NCI-H1105 treated with DMSO at 0.1 percent for 48 hours (cell line): ENCODE data around the gene RNF31.
"Not testable (repeated sequence)": the region's sequence is repeated elsewhere in the genome, so short reads cannot be mapped to it uniquely, and the experiment has no call there.

Experiments used
- DNase-seq: peaks from one replicate; lab custom pipeline; 2025; lab: John Stamatoyannopoulos, UW

Gene RNF31

GRCh38 chr14:24146978-24147760 lies at the start of gene RNF31:
TSS of gene RNF31 (plus strand) at chr14:24147498. CDS start at chr14:24147699, 201 bp downstream.
- DNase-seq = peak; percentile 98

DNA sequence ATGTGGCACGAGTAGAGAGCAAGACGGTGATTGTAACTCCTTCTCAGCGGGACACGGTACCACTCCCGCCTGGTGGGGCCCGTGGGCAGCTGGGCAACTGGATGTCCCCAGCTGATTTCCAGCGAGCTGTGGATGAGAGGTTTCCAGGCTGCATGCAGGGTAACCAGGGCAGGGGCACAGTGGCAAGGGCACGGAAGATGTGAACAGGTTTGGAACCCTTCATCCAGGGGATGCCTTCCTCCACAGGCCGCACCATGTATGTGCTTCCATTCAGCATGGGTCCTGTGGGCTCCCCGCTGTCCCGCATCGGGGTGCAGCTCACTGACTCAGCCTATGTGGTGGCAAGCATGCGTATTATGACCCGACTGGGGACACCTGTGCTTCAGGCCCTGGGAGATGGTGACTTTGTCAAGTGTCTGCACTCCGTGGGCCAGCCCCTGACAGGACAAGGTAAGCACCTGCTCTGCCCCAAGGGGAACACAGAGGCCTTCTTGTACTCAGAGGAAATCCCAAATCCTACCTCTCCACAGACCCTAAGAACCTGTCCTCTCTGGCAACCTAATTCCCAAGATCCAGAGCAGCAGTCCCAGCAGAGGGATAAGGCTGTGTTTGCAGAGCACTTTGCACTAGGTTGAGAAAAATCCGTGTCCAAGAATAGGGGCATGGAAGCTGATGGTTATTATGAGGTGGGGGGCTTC lies 48.9 kb upstream of the RNF31 start:
- DNase-seq = no peak

GRCh38 chr14:24098927-24099813 lies 48.1 kb upstream of the RNF31 start:
- no peak for DNase-seq

DNA sequence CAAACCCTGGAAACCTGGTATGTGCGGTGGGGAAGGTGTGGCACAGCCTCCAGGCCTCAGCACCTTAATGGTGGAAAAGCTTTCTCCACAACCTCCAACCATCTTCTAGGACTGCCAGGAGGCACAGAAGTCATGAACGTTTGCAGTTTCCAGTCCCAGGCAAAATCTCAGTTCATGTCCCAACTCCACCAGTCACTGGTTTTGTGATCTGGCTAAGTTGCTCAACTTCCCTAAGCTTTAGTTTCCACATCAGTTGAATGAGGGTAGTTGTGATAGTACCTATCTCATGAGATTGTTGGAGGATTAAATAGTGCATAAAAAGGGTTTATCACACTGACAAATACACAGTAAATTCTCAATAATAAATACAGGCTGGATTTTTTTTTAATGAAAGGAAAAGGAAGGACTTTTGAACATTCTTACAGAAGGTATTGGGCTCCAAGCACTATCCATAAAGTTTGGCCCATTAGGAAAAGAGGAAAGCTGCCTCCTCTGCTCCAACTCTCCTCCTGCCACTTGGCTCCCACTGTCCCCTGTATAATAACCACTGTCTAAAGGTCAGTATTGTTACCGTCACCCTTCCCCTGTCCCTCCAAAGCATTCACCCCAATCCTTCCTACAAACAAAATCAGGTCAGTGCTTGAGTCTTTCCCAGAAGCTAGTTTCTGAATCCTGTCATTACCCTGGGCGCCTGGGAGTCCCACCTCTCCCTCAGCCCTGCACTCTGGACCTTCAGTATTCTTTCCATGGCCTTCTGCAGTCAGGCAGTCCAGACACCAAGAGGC lies 46.9 kb upstream of the RNF31 start:
- DNase-seq = no peak

GRCh38 chr14:24100982-24101494 lies 46.3 kb upstream of the RNF31 start:
- no peak for DNase-seq

- DNase-seq = no peak
Observed at GRCh38 chr14:24102357-24103048, 44.8 kb upstream of the RNF31 start.

DNA sequence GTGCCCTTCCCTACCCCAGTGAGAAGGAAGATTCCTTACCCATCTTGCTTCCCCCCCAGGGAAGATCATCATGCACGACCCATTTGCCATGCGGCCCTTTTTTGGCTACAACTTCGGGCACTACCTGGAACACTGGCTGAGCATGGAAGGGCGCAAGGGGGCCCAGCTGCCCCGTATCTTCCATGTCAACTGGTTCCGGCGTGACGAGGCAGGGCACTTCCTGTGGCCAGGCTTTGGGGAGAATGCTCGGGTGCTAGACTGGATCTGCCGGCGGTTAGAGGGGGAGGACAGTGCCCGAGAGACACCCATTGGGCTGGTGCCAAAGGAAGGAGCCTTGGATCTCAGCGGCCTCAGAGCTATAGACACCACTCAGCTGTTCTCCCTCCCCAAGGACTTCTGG lies 43.8 kb upstream of the RNF31 start:
- DNase-seq = no peak

- not testable (repeated sequence) for DNase-seq
Observed at GRCh38 chr14:24105609-24106239, 41.6 kb upstream of the RNF31 start.

- DNase-seq = no peak
Observed at GRCh38 chr14:24106672-24107271, 40.5 kb upstream of the RNF31 start.

GRCh38 chr14:24108336-24108874 lies 38.9 kb upstream of the RNF31 start:
- no peak for DNase-seq

DNA sequence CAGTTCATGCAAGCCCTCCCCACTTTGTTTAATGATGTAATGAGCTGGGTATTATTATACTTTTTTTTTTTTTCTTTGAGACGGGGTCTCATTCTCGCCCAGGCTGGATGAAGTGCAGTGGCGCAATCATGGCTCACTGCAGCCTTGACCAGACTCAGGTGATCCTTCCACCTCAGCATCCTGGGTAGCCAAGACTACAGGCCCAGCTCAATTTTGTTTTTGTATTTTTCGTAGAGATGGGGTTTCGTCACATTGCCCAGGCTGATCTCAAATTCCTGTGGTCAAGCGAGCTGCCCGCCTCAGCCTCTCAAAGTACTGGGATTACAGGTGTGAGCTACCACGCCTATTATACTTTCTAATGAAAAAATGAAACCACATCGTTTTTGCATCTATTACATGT lies 37.2 kb upstream of the RNF31 start:
- DNase-seq = no peak

DNA sequence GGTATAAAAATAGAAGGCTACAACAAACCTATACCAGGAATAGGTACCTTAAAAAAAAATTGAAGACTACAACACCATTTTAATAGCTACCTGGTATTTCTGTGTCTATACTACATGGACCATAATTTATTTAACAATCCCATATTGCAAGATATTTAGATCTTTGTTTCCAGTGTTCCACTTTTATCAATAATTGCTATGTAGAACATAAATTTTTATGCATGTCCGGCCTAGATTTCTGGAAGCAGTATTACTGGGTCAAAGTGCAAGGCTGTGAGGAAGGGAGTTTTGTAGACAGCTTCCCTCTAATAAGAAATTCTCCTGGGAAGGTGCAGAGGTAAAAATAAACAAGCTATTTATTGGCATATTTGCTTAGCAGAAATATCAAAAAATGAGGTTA lies 36.8 kb upstream of the RNF31 start:
- DNase-seq = no peak

- DNase-seq = no peak
Observed at GRCh38 chr14:24113379-24113800, 33.9 kb upstream of the RNF31 start.

DNA sequence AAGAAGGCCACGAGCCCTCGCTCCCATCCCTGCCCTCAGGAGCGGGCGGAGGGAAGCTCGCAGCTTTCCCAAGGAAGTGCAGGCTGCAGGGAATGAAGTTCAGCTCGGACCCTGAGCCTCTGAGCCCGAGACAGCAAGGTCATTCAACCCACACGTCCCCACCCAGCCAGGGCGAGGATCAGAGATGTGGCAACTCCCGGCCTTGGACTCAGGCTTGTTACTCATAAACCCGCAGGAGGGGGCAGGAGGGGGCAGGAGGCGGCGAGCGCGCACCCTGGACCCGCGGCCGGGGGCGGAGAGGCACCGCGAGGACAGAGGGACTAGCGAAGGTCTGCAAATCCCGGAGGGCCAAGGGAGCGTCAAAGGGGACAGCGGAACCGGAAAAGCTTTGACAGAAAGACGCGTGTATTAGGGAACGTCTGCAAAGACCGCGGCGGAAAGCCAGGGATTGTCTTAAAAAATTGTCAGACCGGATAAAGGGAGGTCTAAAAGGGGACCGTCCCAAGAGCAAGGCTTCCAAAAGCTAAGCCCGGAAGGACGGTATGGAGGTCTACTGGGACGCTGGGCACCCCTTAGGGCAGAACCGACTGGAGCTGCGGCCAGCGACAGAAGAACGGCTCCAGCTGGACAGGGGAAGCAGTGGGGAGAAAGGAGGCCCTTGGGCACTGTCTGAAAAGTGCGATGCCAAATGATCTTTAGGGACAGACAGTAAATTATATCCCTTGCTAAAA lies 33.3 kb upstream of the RNF31 start:
- DNase-seq = peak; percentile 92

DNA sequence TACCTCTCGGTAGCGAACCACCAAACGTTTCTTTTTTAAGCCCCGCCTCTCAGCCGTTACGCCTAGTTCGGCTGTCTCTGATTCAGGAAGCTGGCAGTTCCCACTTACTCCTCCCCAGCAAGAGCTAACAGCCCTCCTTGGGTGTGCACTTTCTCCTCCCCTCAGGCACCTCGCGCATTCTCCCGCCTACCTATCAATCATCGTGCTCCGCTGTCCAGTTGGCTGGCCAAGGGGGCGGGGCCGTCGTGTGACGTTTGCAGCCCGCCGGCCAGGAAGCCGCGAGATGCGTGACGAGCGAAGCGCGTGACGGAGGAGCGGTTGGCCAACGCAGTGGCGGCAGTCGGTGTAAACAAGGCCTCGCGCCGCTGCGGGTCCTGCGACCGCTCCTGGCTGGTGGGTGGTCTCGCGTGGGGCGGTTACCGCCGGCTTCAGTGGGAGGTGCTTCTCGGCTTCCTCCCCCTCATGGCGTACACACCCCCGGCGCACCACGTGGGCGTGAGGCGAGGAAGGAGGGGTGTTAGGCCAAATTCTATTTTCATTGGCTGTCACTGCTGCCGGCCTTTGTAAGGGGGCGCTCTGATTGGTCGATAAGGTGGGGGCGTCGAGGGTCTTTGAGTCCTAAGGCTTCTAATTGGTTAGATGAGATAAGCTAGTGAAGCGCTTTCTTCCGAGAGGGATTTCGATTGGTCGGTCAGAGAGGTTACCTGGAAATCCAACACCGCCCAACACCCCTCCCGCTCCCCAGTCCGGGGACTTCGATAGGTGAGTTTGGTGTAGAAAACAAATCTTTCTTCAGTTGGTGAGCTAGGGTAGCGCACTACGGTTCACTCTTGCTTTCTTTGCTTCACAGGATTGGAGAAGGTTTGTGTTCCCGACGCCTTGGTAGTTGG lies 32.5 kb upstream of the RNF31 start, which contains the start of the genes DCAF11 and NRL:
DCAF11 (plus strand) TSS at position 246 of the 890 bp plus-strand sequence. CDS start 818 bp downstream, outside the sequence.
NRL (minus strand) TSS at position 418 of the 890 bp plus-strand sequence. CDS start 32,101 bp downstream, outside the sequence.
- peak; percentile 100 for DNase-seq

GRCh38 chr14:24115422-24116127 lies 31.7 kb upstream of the RNF31 start:
- no peak for DNase-seq
